Nephron (organoid): ENCODE data around the gene SLC8A1.
A peak's percentile ranks its signal among the peaks of the same experiment; 100 is the strongest.

Experiments
- H3K27ac Mint-ChIP-seq, 3 experiments: 2 replicates each; pipeline ENCODE4 v1.8.0; 2020; ENCODE audit warnings: mixed read lengths in 3 of 3, mild to moderate bottlenecking in 2 of 3, moderate library complexity in 1 of 3
- H3K27me3 Mint-ChIP-seq: 2 replicates; pipeline ENCODE4 v1.8.0; 2021; ENCODE audit warnings: low read depth, mild to moderate bottlenecking, moderate library complexity, mixed read lengths
- H3K36me3 Mint-ChIP-seq: 2 replicates; pipeline ENCODE4 v1.8.0; 2020; ENCODE audit warnings: low read depth, mixed read lengths
- H3K4me1 Mint-ChIP-seq: 2 replicates; pipeline ENCODE4 v1.8.0; 2020; ENCODE audit warnings: mixed read lengths
- H3K4me3 Mint-ChIP-seq, 3 experiments: 2 replicates each; pipeline ENCODE4 v1.8.0; 2020; ENCODE audit warnings: mild to moderate bottlenecking in 3 of 3, mixed read lengths in 3 of 3, moderate library complexity in 2 of 3
- H3K9me3 Mint-ChIP-seq: 2 replicates; pipeline ENCODE4 v1.8.0; 2020; ENCODE audit warnings: mixed read lengths
- TF ChIP-seq, protein P1 (sequence below), 3 experiments: fragments of 200-600 bp; sonication (generic); IDR thresholded peaks; one replicate each; pipeline ENCODE4 v1.5.0; 2021; ENCODE audit warnings: antibody characterized with exemption in 3 of 3; ENCODE audit not compliant: unreplicated experiment in 3 of 3

Gene SLC8A1

DNA sequence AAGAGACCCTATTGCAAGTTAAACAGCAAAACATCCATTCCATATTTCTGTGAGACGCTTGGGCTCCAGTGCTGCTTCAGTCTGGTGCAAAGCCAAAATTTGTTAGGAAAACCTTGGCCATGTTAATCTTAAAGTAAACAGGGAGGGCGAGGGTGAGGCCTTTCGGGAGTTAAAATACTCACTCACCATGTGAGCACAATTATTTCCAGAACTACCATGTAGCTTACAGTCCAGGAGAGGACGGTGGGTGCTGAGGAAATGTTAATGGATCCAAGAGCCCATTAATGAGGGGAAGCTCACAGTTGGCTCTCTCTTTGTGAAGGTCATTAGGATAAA lies 286.4 kb downstream of the SLC8A1 start:
- TF ChIP-seq, protein P1, sequence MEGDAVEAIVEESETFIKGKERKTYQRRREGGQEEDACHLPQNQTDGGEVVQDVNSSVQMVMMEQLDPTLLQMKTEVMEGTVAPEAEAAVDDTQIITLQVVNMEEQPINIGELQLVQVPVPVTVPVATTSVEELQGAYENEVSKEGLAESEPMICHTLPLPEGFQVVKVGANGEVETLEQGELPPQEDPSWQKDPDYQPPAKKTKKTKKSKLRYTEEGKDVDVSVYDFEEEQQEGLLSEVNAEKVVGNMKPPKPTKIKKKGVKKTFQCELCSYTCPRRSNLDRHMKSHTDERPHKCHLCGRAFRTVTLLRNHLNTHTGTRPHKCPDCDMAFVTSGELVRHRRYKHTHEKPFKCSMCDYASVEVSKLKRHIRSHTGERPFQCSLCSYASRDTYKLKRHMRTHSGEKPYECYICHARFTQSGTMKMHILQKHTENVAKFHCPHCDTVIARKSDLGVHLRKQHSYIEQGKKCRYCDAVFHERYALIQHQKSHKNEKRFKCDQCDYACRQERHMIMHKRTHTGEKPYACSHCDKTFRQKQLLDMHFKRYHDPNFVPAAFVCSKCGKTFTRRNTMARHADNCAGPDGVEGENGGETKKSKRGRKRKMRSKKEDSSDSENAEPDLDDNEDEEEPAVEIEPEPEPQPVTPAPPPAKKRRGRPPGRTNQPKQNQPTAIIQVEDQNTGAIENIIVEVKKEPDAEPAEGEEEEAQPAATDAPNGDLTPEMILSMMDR (IDR thresholded peaks at IDR 0.05; ENCODE audit: unreplicated experiment in 3 of 3) = no peak
- Mint-ChIP-seq H3K36me3 (peaks cover 34% of the 10 kb centered on the region), H3K27ac (peak overlapping the region; percentile 63 to 66 (median 66)), H3K27me3 (no peaks in the 10 kb centered on the region), H3K4me1 (peaks cover 22% of the 10 kb centered on the region), H3K9me3 (no peaks in the 10 kb centered on the region), H3K4me3 (no peak overlapping the region)

DNA sequence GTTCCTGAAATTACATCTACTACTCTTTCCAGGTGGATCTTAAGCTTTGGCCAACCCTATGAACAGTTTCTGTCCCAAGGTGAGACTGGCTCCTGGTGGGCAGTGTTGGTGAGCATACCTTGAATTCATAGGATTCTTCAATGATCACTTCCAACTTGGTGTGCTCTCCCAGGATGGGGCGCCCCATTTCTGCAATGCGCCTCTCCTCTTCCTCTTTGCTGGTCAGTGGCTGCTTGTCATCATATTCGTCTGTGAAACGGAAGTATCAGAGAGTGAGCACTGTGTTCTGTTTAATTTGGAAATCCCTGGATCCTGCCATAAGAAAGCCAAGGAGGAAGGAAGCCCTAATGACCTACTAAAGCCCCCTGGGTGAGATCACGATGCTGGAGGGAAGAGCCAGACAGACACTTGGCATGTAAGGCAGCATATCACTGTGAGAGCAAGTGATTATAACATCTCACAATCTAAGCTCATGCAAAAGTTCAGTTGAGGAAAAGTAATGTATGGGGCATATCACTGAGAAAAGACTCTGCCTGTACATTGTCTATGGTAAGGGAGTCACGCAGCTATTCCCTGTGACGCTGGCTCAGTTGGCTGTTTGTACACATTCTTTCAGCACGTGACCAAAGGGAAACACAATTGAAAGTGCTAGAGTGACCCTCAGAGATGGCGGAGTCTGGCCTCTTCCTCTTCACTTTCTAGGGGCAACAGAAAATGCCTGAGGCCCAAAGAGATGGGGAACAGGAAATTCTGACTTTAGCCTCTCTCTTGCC lies 287.0 kb downstream of the SLC8A1 start:
- Mint-ChIP-seq H3K27me3 (no peaks in the 10 kb centered on the region), H3K9me3 (no peaks in the 10 kb centered on the region), H3K36me3 (peaks cover 35% of the 10 kb centered on the region), H3K4me1 (peaks cover 22% of the 10 kb centered on the region), H3K27ac (peak overlapping the region; percentile 63 to 66 (median 66)), H3K4me3 (no peak overlapping the region)
- TF ChIP-seq, protein P1 (IDR thresholded peaks at IDR 0.05; ENCODE audit: unreplicated experiment in 3 of 3) = no peak

- peaks cover 54% of the 10 kb centered on the region for H3K36me3 Mint-ChIP-seq
These were observed 289.9 kb downstream of the SLC8A1 start for GRCh38 chr2:40161986-40162385.

GRCh38 chr2:40160751-40161218 lies 291.1 kb downstream of the SLC8A1 start:
- no peak overlapping the region for H3K27ac Mint-ChIP-seq
- H3K36me3 Mint-ChIP-seq = peaks cover 62% of the 10 kb centered on the region
- TF ChIP-seq, protein P1 (IDR thresholded peaks at IDR 0.05; ENCODE audit: unreplicated experiment in 3 of 3) = no peak

More at GRCh38 chr2:40161986-40162385, 289.9 kb downstream of the SLC8A1 start:
- TF ChIP-seq, protein P1 (IDR thresholded peaks at IDR 0.05; ENCODE audit: unreplicated experiment in 3 of 3) = no peak
- Mint-ChIP-seq H3K27me3 (no peaks in the 10 kb centered on the region), H3K4me1 (peaks cover 12% of the 10 kb centered on the region), H3K27ac (no peak overlapping the region), H3K4me3 (no peak overlapping the region), H3K9me3 (no peaks in the 10 kb centered on the region)

GRCh38 chr2:40159333-40159732 lies 292.6 kb downstream of the SLC8A1 start:
- H3K9me3 Mint-ChIP-seq = no peaks in the 10 kb centered on the region
- H3K27ac Mint-ChIP-seq = no peak overlapping the region
- H3K36me3 Mint-ChIP-seq = peaks cover 57% of the 10 kb centered on the region
- no peaks in the 10 kb centered on the region for H3K27me3 Mint-ChIP-seq
- no peaks in the 10 kb centered on the region for H3K4me1 Mint-ChIP-seq
- no peak overlapping the region for H3K4me3 Mint-ChIP-seq
- TF ChIP-seq, protein P1 (IDR thresholded peaks at IDR 0.05; ENCODE audit: unreplicated experiment in 3 of 3) = no peak

More at GRCh38 chr2:40160751-40161218, 291.1 kb downstream of the SLC8A1 start:
- H3K9me3 Mint-ChIP-seq = no peaks in the 10 kb centered on the region
- H3K4me3 Mint-ChIP-seq = no peak overlapping the region
- H3K4me1 Mint-ChIP-seq = peaks cover 12% of the 10 kb centered on the region
- H3K27me3 Mint-ChIP-seq = no peaks in the 10 kb centered on the region

DNA sequence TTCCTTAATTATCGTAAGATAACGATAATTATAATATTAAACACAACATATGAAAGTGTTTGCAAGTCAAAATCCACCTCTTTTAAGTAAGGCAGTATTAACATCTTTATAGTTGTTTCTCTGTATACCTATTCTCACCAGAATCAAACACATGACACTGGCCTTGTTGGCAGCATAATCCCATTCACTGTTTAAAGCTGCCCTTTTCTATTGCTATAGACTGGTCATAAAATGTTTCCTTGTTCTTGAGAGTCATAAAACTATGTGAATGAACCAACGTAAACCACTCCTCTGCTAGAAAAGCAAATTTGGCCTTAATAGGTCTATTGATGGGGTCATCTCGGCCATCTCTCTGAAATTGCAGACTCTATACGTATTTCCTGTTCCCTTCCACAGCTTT lies 293.1 kb downstream of the SLC8A1 start:
- Mint-ChIP-seq H3K4me3 (no peak overlapping the region), H3K9me3 (no peaks in the 10 kb centered on the region)

More for the DNA sequence above, 293.1 kb downstream of the SLC8A1 start:
- Mint-ChIP-seq H3K27ac (no peak overlapping the region), H3K36me3 (peaks cover 57% of the 10 kb centered on the region), H3K4me1 (no peaks in the 10 kb centered on the region), H3K27me3 (no peaks in the 10 kb centered on the region)
- TF ChIP-seq, protein P1 (IDR thresholded peaks at IDR 0.05; ENCODE audit: unreplicated experiment in 3 of 3) = no peak
